GM12801 (cell line): ENCODE data around the gene OBSCN.

Experiments used
- CTCF ChIP-seq: IDR thresholded peaks from one replicate; pipeline ENCODE4 v1.5.1; 2011; ENCODE audit warnings: control low read depth; ENCODE audit not compliant: insufficient read length; ENCODE audit errors: extremely low read depth

OBSCN gene

GRCh38 chr1:228377664-228378089, 169.8 kb downstream of the OBSCN start:
- TF ChIP-seq CTCF: no peak

GRCh38 chr1:228378090-228378872, 170.4 kb downstream of the OBSCN start:
- no peak for TF ChIP-seq CTCF

GRCh38 chr1:228378873-228379460, 171.1 kb downstream of the OBSCN start:
- TF ChIP-seq CTCF: no peak

GRCh38 chr1:228379666-228380065, 171.8 kb downstream of the OBSCN start:
- no peak for TF ChIP-seq CTCF

GRCh38 chr1:228381356-228381755, 173.5 kb downstream of the OBSCN start:
- no peak for TF ChIP-seq CTCF

- TF ChIP-seq CTCF: no peak
Measured at GRCh38 chr1:228383773-228384172, 175.9 kb downstream of the OBSCN start.

GRCh38 chr1:228385232-228385631, 177.4 kb downstream of the OBSCN start:
- TF ChIP-seq CTCF: no peak
